Transverse colon (tissue), 4 donors: ENCODE results near the gene NADK. TPM values are rescaled to one million over a fixed set of nuclear protein-coding genes. Genes with fewer than 3 reads are reported as not detected.

Source experiments
- DNase-seq: peaks from one replicate; pipeline ENCODE4 v3.0.0-alpha.2; 2019
- H3K27ac ChIP-seq, 4 donors: fragments of 200-600 bp; sonication (generic); 2 replicates each; pipeline ENCODE4 v1.5.1; 2016 to 2018; ENCODE audit warnings: inconsistent platforms in 4 of 4
- H3K27me3 ChIP-seq: fragments of 200-600 bp; sonication (generic); 2 replicates; pipeline ENCODE4 v1.5.1; 2017; ENCODE audit warnings: inconsistent platforms
- H3K36me3 ChIP-seq, 4 donors: fragments of 200-600 bp; sonication (generic); 2 replicates each; pipeline ENCODE4 v1.5.1; 2017 to 2019; ENCODE audit warnings: inconsistent platforms in 4 of 4
- H3K4me1 ChIP-seq, 4 donors: fragments of 200-600 bp; sonication (generic); 2 replicates each; pipeline ENCODE4 v1.5.1; 2017 to 2020; ENCODE audit warnings: inconsistent platforms in 4 of 4
- H3K4me3 ChIP-seq, 4 donors: fragments of 200-600 bp; sonication (generic); 1 replicate in 1 of 4; 2 replicates in 3 of 4; pipeline versions ENCODE4 v1.5.1 to v1.6.1; 2017 to 2019; ENCODE audit warnings: inconsistent platforms in 4 of 4
- H3K9me3 ChIP-seq, 2 donors: fragments of 200-600 bp; sonication (generic); 2 replicates each; pipeline ENCODE4 v1.5.1; 2017 to 2019; ENCODE audit warnings: inconsistent platforms in 2 of 2
- EP300 ChIP-seq: sonication (generic); formaldehyde crosslinking; IDR thresholded peaks from one replicate; pipeline ENCODE4 v1.6.1; 2017; ENCODE audit warnings: antibody characterized with exemption, low read depth
- POLR2A ChIP-seq: fragments of 450-650 bp; IDR thresholded peaks from one replicate; pipeline ENCODE4 v1.6.1; 2016; ENCODE audit warnings: antibody characterized with exemption, mild to moderate bottlenecking, moderate library complexity
- POLR2AphosphoS5 ChIP-seq, 3 donors: sonication (generic); formaldehyde crosslinking; IDR thresholded peaks; one replicate each; pipeline ENCODE4 v1.6.1; 2016; ENCODE audit warnings: antibody characterized with exemption in 3 of 3
- WGBS, 2 donors: methylation state at CpG; one replicate each; pipeline ENCODE4 v1.1.5; 2018; ENCODE audit warnings: low coverage in 1 of 2; 5-methylcytosine and 5-hydroxymethylcytosine counted together
- in situ Hi-C, 4 donors: fragments of 200-750 bp; cut with MboI; loops; one replicate each; pipeline versions ENCODE4 v1.15.0 to v1.15.1; 2017; ENCODE audit warnings: low sequenced_read_pairs in 3 of 4, low pct_ligation_motif_present in 1 of 4, low pct_unique_long_range_greater_than_20kb in 1 of 4
- intact Hi-C: fragments of 100-400 bp; cut with DNase I; formaldehyde crosslinking; loops from one replicate; pipeline ENCODE4 v1.15.1; 2023; ENCODE audit warnings: low total_unique reads
- total RNA-seq, 4 donors: library from RNA; depleted of rRNA; stranded (reverse); fragments of >200 nt; gene quantifications; one replicate each; pipeline ENCODE4 v1.1.0, GENCODE V29; 2016
- TF ChIP-seq, protein P1 (sequence below), 5 experiments: fragments of 200-600 bp in 3 of 5; fragments of 450-650 bp in 2 of 5; sonication (generic) in 3 of 5; IDR thresholded peaks; 1 replicate in 2 of 5; 2 replicates in 3 of 5; pipeline ENCODE4 v1.5.1; 2016 to 2017; ENCODE audit warnings: antibody characterized with exemption in 5 of 5, inconsistent platforms in 3 of 5, mild to moderate bottlenecking in 2 of 5, moderate library complexity in 1 of 5

The NADK gene
- total RNA-seq, 4 donors from 2014 or later: 129 to 191 (median 152) TPM

DNA sequence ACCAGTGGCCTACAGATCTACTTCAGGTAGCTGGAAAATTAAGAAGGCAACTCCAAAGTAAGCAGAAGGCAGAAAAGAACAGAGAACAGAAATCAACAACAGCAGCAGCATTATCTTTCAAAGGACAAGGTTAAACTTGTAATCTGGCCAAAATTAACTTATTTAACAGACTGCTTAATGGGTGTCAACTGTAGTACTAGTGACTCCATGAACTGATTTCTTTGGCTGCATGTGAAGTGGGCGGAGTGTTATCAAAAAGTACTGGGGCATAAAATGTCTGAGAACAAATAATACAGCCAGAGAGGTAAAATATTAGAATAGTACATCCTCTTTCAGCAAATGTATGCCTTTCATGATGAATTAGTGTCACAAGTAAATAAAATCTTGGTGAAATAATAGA lies 24.6 kb upstream of the NADK start:
- H3K27me3 ChIP-seq: no peaks in the 10 kb centered on the region
- 89 to 100% methylated on average over 1 of the region's 1 CpG for WGBS, 2 donors
- peaks cover 0 to 54% (median 20%) of the 10 kb centered on the region in 4 donors for H3K36me3 ChIP-seq
- H3K27ac ChIP-seq: no peak overlapping the region
- H3K4me1 ChIP-seq: no peaks in the 10 kb centered on the region
- H3K9me3 ChIP-seq: no peaks in the 10 kb centered on the region
- no peak overlapping the region for H3K4me3 ChIP-seq
- TF ChIP-seq EP300 (no peak), POLR2A (no peak), POLR2AphosphoS5 (IDR thresholded peaks at IDR 0.05) (no peak)
- TF ChIP-seq, protein P1, sequence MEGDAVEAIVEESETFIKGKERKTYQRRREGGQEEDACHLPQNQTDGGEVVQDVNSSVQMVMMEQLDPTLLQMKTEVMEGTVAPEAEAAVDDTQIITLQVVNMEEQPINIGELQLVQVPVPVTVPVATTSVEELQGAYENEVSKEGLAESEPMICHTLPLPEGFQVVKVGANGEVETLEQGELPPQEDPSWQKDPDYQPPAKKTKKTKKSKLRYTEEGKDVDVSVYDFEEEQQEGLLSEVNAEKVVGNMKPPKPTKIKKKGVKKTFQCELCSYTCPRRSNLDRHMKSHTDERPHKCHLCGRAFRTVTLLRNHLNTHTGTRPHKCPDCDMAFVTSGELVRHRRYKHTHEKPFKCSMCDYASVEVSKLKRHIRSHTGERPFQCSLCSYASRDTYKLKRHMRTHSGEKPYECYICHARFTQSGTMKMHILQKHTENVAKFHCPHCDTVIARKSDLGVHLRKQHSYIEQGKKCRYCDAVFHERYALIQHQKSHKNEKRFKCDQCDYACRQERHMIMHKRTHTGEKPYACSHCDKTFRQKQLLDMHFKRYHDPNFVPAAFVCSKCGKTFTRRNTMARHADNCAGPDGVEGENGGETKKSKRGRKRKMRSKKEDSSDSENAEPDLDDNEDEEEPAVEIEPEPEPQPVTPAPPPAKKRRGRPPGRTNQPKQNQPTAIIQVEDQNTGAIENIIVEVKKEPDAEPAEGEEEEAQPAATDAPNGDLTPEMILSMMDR (IDR thresholded peaks at IDR 0.05): no peak
- intact Hi-C loops: no loop called here
- in situ Hi-C loops: no loop called here
- DNase-seq: no peak

DNA sequence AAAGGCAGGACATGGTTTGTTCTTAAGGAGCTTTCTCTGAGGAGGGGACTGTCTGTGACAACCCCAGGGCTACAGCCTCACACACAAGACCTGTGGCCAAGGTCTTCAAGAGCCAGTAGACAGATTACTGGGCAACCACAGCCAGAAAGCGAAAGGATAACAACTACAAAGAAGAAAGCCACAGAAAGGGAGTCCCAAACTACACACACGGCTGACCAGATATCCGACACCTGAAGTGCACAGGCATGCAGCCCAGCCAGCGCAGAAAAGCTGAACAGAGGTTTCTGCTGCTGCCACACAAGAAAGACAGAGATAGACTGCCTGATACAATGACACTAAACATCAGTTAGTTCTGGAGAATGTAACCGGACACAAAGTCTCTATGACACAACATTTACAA lies 21.4 kb upstream of the NADK start:
- in situ Hi-C loops (no loop called here), intact Hi-C loops (no loop called here)
- 88 to 93% methylated on average over 4 to 5 of the region's 5 CpGs for WGBS, 2 donors
- DNase-seq: no peak
- no peak overlapping the region for H3K4me3 ChIP-seq
- no peaks in the 10 kb centered on the region for H3K9me3 ChIP-seq
- TF ChIP-seq POLR2A (no peak), EP300 (no peak), POLR2AphosphoS5 (IDR thresholded peaks at IDR 0.05) (no peak)
- TF ChIP-seq, protein P1 (IDR thresholded peaks at IDR 0.05): no peak
- H3K36me3 ChIP-seq: peaks cover 0 to 51% (median 15%) of the 10 kb centered on the region in 4 donors
- H3K4me1 ChIP-seq: no peaks in the 10 kb centered on the region
- H3K27ac ChIP-seq: no peak overlapping the region
- H3K27me3 ChIP-seq: no peaks in the 10 kb centered on the region

DNA sequence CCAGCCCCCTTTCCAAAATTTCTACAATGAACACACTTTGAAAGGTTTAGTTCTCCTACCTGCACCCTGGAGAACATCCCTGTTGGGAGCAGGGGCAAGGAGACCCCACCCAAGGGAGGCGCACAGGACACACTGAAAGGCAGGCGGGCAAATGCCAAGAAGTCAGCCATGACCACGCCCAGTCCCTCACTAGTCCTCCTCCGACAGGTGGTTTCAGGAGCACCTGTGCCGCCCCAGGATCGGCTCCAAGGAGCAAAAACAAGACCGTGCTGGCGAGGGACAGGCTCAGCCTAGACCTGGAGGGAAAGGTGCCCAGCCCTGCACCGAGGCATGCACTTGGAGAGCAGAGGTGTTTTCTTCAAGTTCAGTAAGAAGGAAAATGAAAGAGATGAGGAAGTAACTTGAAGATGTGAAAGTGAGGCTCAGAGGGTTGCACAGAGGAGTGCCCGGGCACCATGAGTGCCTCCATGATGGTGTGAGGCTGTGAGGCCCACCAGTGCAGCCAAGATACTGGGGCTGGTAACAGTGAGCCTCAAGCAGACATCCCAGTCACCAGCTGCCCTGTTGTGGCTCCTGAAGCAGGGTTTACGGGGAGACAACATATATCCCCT lies 19.6 kb upstream of the NADK start:
- TF ChIP-seq, protein P1 (IDR thresholded peaks at IDR 0.05): no peak
- TF ChIP-seq POLR2A: no peak
- Histone ChIP-seq H3K9me3 (no peaks in the 10 kb centered on the region), H3K36me3 (peaks cover 0 to 42% (median 9%) of the 10 kb centered on the region in 4 donors), H3K27me3 (no peaks in the 10 kb centered on the region), H3K4me3 (no peak overlapping the region), H3K27ac (no peak overlapping the region), H3K4me1 (no peaks in the 10 kb centered on the region)
- no peak for DNase-seq
- intact Hi-C loops (no loop called here), in situ Hi-C loops (no loop called here)
- WGBS, 2 donors: 60 to 76% methylated on average over 1 to 11 of the region's 11 CpGs

DNA sequence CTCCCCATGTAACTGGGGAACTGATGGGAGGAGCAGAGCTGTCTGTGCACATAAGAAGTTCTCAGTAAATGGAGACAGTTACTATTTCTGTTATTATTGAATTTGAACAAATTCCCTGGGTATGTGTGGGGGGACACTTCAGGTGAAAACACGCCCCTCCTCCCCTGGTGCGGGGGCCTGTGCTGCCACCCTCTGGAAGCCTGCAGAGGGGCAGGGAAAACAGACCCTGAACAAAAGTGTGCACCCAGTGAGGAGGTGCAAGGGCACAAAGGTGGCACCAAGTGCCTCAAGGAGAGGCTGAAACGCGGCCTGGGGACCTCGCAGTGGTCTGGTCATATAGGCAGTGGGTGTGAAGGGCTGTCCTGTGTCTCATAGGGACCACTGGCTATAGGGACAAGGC lies 18.2 kb upstream of the NADK start:
- TF ChIP-seq POLR2A (no peak), EP300 (no peak), POLR2AphosphoS5 (IDR thresholded peaks at IDR 0.05) (no peak)
- TF ChIP-seq, protein P1 (IDR thresholded peaks at IDR 0.05): peak in 2 of 5 experiments; percentile 11 to 13
- H3K9me3 ChIP-seq: no peaks in the 10 kb centered on the region
- DNase-seq: no peak
- no peaks in the 10 kb centered on the region for H3K4me1 ChIP-seq
- no peak overlapping the region for H3K27ac ChIP-seq
- H3K27me3 ChIP-seq: no peaks in the 10 kb centered on the region
- 89 to 94% methylated on average over 3 to 5 of the region's 5 CpGs for WGBS, 2 donors
- in situ Hi-C loops (no loop called here), intact Hi-C loops (no loop called here)
- H3K36me3 ChIP-seq: peaks cover 0 to 38% (median 15%) of the 10 kb centered on the region in 4 donors
- H3K4me3 ChIP-seq: no peak overlapping the region
